ENCODE results near the gene ZNF608. TPM values are rescaled to one million over a fixed set of nuclear protein-coding genes. Genes with fewer than 3 reads are reported as not detected.

ZNF608 gene
- total RNA-seq, 1 experiment from 2014 or later, result 7.3 TPM

- TF ChIP-seq CTCF (IDR thresholded peaks at IDR 0.05; ENCODE audit: unreplicated experiment), result no peak
- no peak for DNase-seq
- H3K27me3 Mint-ChIP-seq (ENCODE audit: unreplicated experiment), result no peaks in the 10 kb centered on the region
- H3K9me3 Mint-ChIP-seq (ENCODE audit: low read depth, unreplicated experiment), result no peaks in the 10 kb centered on the region
- CTCF ChIA-PET, result interaction anchor here (0.6 to 0.8 kb wide), 2 partner anchors 92 to 230 kb away, joined by 3 to 6 read pairs; no protein-coding TSS in a partner anchor
- H3K27ac Mint-ChIP-seq (ENCODE audit: unreplicated experiment), result no peak overlapping the region
- intact Hi-C loops (cut with micrococcal nuclease; ENCODE audit: unreplicated experiment), result no loop called here
- no peaks in the 10 kb centered on the region for H3K36me3 Mint-ChIP-seq (ENCODE audit: insufficient read depth, unreplicated experiment)
- BruUV-seq (replicated peaks), result no TSS peak
- no peak overlapping the region for H3K4me3 Mint-ChIP-seq (ENCODE audit: low read depth, unreplicated experiment)
- H3K4me1 Mint-ChIP-seq (ENCODE audit: low read depth, unreplicated experiment), result peaks cover 30% of the 10 kb centered on the region
Measured at GRCh38 chr5:124721229-124721735, 25.2 kb downstream of the ZNF608 start.

GRCh38 chr5:124720593-124720992, 25.8 kb downstream of the ZNF608 start:
- intact Hi-C loops (cut with micrococcal nuclease; ENCODE audit: unreplicated experiment), result no loop called here
- Mint-ChIP-seq H3K4me3 (ENCODE audit: low read depth, unreplicated experiment) (no peak overlapping the region), H3K27me3 (ENCODE audit: unreplicated experiment) (no peaks in the 10 kb centered on the region), H3K9me3 (ENCODE audit: low read depth, unreplicated experiment) (no peaks in the 10 kb centered on the region), H3K4me1 (ENCODE audit: low read depth, unreplicated experiment) (peaks cover 23% of the 10 kb centered on the region), H3K36me3 (ENCODE audit: insufficient read depth, unreplicated experiment) (no peaks in the 10 kb centered on the region), H3K27ac (ENCODE audit: unreplicated experiment) (no peak overlapping the region)
- no peak for DNase-seq
- TF ChIP-seq CTCF (IDR thresholded peaks at IDR 0.05; ENCODE audit: unreplicated experiment), result no peak
- CTCF ChIA-PET, result interaction anchor here (0.6 to 1.2 kb wide), 2 partner anchors 10 to 229 kb away, joined by 3 to 6 read pairs; no protein-coding TSS in a partner anchor
- BruUV-seq (replicated peaks), result no TSS peak

GRCh38 chr5:124719113-124719967, 27.1 kb downstream of the ZNF608 start:
- intact Hi-C loops (cut with micrococcal nuclease; ENCODE audit: unreplicated experiment), result no loop called here
- BruUV-seq (replicated peaks), result no TSS peak

GRCh38 chr5:124718380-124718789, 28.1 kb downstream of the ZNF608 start:
- intact Hi-C loops (cut with micrococcal nuclease; ENCODE audit: unreplicated experiment), result no loop called here
- no peak overlapping the region for H3K4me3 Mint-ChIP-seq (ENCODE audit: low read depth, unreplicated experiment)
- H3K36me3 Mint-ChIP-seq (ENCODE audit: insufficient read depth, unreplicated experiment), result no peaks in the 10 kb centered on the region
- CTCF ChIA-PET, result no interaction called here
- peaks cover 12% of the 10 kb centered on the region for H3K4me1 Mint-ChIP-seq (ENCODE audit: low read depth, unreplicated experiment)
- no peak for TF ChIP-seq CTCF (IDR thresholded peaks at IDR 0.05; ENCODE audit: unreplicated experiment)
- no TSS peak for BruUV-seq (replicated peaks)
- H3K27ac Mint-ChIP-seq (ENCODE audit: unreplicated experiment), result no peak overlapping the region
- H3K9me3 Mint-ChIP-seq (ENCODE audit: low read depth, unreplicated experiment), result no peaks in the 10 kb centered on the region
- no peak for DNase-seq
- H3K27me3 Mint-ChIP-seq (ENCODE audit: unreplicated experiment), result no peaks in the 10 kb centered on the region

More at GRCh38 chr5:124719113-124719967, 27.1 kb downstream of the ZNF608 start:
- CTCF ChIA-PET, result interaction anchor here (1.2 kb wide), 1 partner anchor 11 kb away, joined by 3 read pairs; no protein-coding TSS in a partner anchor
- no peak for DNase-seq
- H3K36me3 Mint-ChIP-seq (ENCODE audit: insufficient read depth, unreplicated experiment), result no peaks in the 10 kb centered on the region
- H3K27me3 Mint-ChIP-seq (ENCODE audit: unreplicated experiment), result no peaks in the 10 kb centered on the region
- no peak overlapping the region for H3K27ac Mint-ChIP-seq (ENCODE audit: unreplicated experiment)
- no peak overlapping the region for H3K4me3 Mint-ChIP-seq (ENCODE audit: low read depth, unreplicated experiment)
- TF ChIP-seq CTCF (IDR thresholded peaks at IDR 0.05; ENCODE audit: unreplicated experiment), result no peak
- H3K4me1 Mint-ChIP-seq (ENCODE audit: low read depth, unreplicated experiment), result peaks cover 12% of the 10 kb centered on the region
- H3K9me3 Mint-ChIP-seq (ENCODE audit: low read depth, unreplicated experiment), result no peaks in the 10 kb centered on the region

All from Calu3 (cell line).